K562 (cell line): ENCODE measurements around the gene POLRMT. TPM values are rescaled to one million over a fixed set of nuclear protein-coding genes. Genes with fewer than 3 reads are reported as not detected.

Experiments used
- ATAC-seq: fragments of 200-7000 bp; cut with Tn5 transposase; 3 replicates; pipeline ENCODE4 v1.9.1; 2020; ENCODE audit warnings: moderate library complexity
- BruUV-seq: library from RNA; stranded (reverse); fragments of 400-500 nt; replicated peaks from 2 replicates; lab custom pipeline; 2021; lab: Mats Ljungman, UMichigan
- CTCF ChIA-PET: fragments of 300-600 bp; formaldehyde crosslinking; extraction: SDS; loops from one replicate; lab custom pipeline; 2021; ENCODE audit warnings: low intra/inter-chr PET ratio; lab: Yijun Ruan, JAX
- POLR2A ChIA-PET: fragments of 300-600, 350-650 bp; sonication (Branson Sonifier 250); formaldehyde crosslinking; extraction: SDS; loops from one replicate; lab custom pipeline; 2021; ENCODE audit warnings: antibody characterized with exemption, inconsistent platforms; lab: Yijun Ruan, JAX
- DNase-seq, 4 experiments: peaks; one replicate each; pipeline versions ENCODE4 v3.0.0 to v3.0.0-alpha.2; 2011 to 2018; ENCODE audit warnings: low spot score in 3 of 4, mixed read lengths in 3 of 4; ENCODE audit errors: extremely low read depth in 1 of 4
- FAIRE-seq: peaks from 2 replicates; lab custom pipeline; 2011; peaks lifted over from hg19 to GRCh38; lab: Jason Lieb, UNC
- H2AFZ ChIP-seq: 2 replicates; pipeline ENCODE4 v1.6.0; 2011; ENCODE audit warnings: low read depth, low read length, control low read depth, inconsistent platforms
- H3K27ac ChIP-seq: fragments of 200-600 bp; 3 replicates; pipeline ENCODE4 v1.8.0; 2011; ENCODE audit warnings: low read depth, mild to moderate bottlenecking, control low read depth, inconsistent platforms, low read length, moderate library complexity, mixed read lengths; ENCODE audit errors: extremely low read depth
- H3K27me3 ChIP-seq, 2 experiments: fragments of 300-600 bp in 1 of 2; 2 replicates in 1 of 2; 3 replicates in 1 of 2; pipeline versions ENCODE4 v1.6.0 to v1.8.0; 2011; ENCODE audit warnings: inconsistent platforms in 2 of 2, low read length in 2 of 2, mild to moderate bottlenecking in 1 of 2, mixed read lengths in 1 of 2, moderate library complexity in 1 of 2; ENCODE audit not compliant: control insufficient read depth in 2 of 2, insufficient read depth in 2 of 2
- H3K36me3 ChIP-seq: fragments of 300-600 bp; 3 replicates; pipeline ENCODE4 v1.8.0; 2011; ENCODE audit warnings: mild to moderate bottlenecking, low read length, inconsistent platforms; ENCODE audit not compliant: control insufficient read depth, insufficient read depth
- H3K4me1 ChIP-seq, 2 experiments: fragments of 200-600 bp in 1 of 2; replicated peaks in 1 of 2; 2 replicates in 1 of 2; 3 replicates in 1 of 2; pipeline versions ENCODE4 v1.5.1 to v1.8.0; 2011; ENCODE audit warnings: inconsistent platforms in 2 of 2, low read length in 2 of 2, mild to moderate bottlenecking in 1 of 2, mixed read lengths in 1 of 2, moderate library complexity in 1 of 2; ENCODE audit not compliant: control insufficient read depth in 2 of 2, insufficient read depth in 2 of 2
- H3K4me2 ChIP-seq: 2 replicates; pipeline ENCODE4 v1.6.1; 2011; ENCODE audit warnings: low read length, control low read depth, inconsistent platforms, mixed read lengths; ENCODE audit not compliant: insufficient read depth
- H3K4me3 ChIP-seq: fragments of 200-600 bp; sonication (generic), shearing (Covaris generic); 2 replicates; pipeline ENCODE4 v1.5.1; 2016; ENCODE audit warnings: control low read depth, inconsistent platforms
- H3K79me2 ChIP-seq: fragments of 200-600 bp; 3 replicates; pipeline ENCODE4 v1.8.0; 2011; ENCODE audit warnings: low read length, inconsistent platforms; ENCODE audit not compliant: control insufficient read depth, insufficient read depth
- H3K9ac ChIP-seq, 2 experiments: 2 replicates each; pipeline versions ENCODE4 v1.6.0 to v1.6.1; 2011; ENCODE audit warnings: low read depth in 2 of 2, low read length in 2 of 2, control low read depth in 1 of 2, inconsistent platforms in 1 of 2, mild to moderate bottlenecking in 1 of 2, mixed read lengths in 1 of 2; ENCODE audit not compliant: insufficient read depth in 1 of 2
- H3K9me1 ChIP-seq: one replicate; pipeline ENCODE4 v1.6.0; 2011; ENCODE audit warnings: inconsistent platforms, mild to moderate bottlenecking, low read length, moderate library complexity; ENCODE audit not compliant: control insufficient read depth, insufficient read depth
- H3K9me3 ChIP-seq: replicated peaks from 2 replicates; pipeline ENCODE4 v1.5.1; 2011; ENCODE audit warnings: low read depth, low read length, inconsistent platforms; ENCODE audit not compliant: control insufficient read depth, insufficient read depth
- H4K20me1 ChIP-seq: replicated peaks from 2 replicates; pipeline ENCODE4 v1.6.1; 2011; ENCODE audit warnings: low read length, inconsistent platforms, mixed read lengths; ENCODE audit not compliant: control insufficient read depth, insufficient read depth
- POLR2G ChIP-seq: fragments of 200-400 bp; formaldehyde crosslinking; IDR thresholded peaks from 2 replicates; pipeline ENCODE4 v1.6.1; 2017; ENCODE audit warnings: low read depth, mild to moderate bottlenecking, antibody characterized with exemption, low read length, moderate library complexity
- WGBS: fragments of 100-300 bp; shearing (Covaris generic); methylation state at CpG from one replicate; pipeline ENCODE4 v1.1.6; 2016; ENCODE audit warnings: low coverage, mixed read lengths; ENCODE audit not compliant: insufficient coverage; ENCODE audit errors: missing lambda C conversion rate; 5-methylcytosine and 5-hydroxymethylcytosine counted together
- in situ Hi-C: fragments of 300-500 bp; cut with MboI; formaldehyde crosslinking; loops from 4 replicates; pipeline ENCODE4 v1.15.0; 2018; ENCODE audit warnings: inconsistent platforms, mixed read lengths
- intact Hi-C: fragments of 100-400 bp; cut with micrococcal nuclease; formaldehyde crosslinking; loops from 2 replicates; pipeline ENCODE4 v1.14.2; 2022
- polyA plus RNA-seq, 8 experiments: library from polyadenylated mRNA; depleted of rRNA in 4 of 8; stranded (reverse) in 5 of 8; unstranded in 3 of 8; fragments of >200 nt; fragmentation: Nextera tagmentation in 2 of 8; fragmentation: Illumina TruSeq in 1 of 8; extraction: Ambion mirVana in 2 of 8; extraction: Trizol in 1 of 8; gene quantifications; 2 replicates each; pipeline versions ENCODE4 v1.2.1 to v1.2.3, GENCODE V29; 2011 to 2014; ENCODE audit warnings: inconsistent platforms in 1 of 8, missing spikeins in 1 of 8
- total RNA-seq, 7 experiments: library from RNA; depleted of rRNA in 6 of 7; stranded (reverse); fragments of >200 nt in 6 of 7; fragmentation: Illumina TruSeq in 2 of 7; extraction: Trizol in 2 of 7; gene quantifications; 2 replicates each; pipeline versions ENCODE4 v1.2.1 to v1.2.3, GENCODE V29; 2011 to 2021; ENCODE audit warnings: low replicate concordance in 1 of 7
- TF ChIP-seq, protein P1 (sequence below), 2 experiments: IDR thresholded peaks; 2 replicates each; pipeline ENCODE4 v1.6.1; 2011; ENCODE audit warnings: borderline replicate concordance in 1 of 2, control low read depth in 1 of 2, low read depth in 1 of 2, low read length in 1 of 2, mild to moderate bottlenecking in 1 of 2, mixed read lengths in 1 of 2, moderate library complexity in 1 of 2; ENCODE audit not compliant: insufficient read depth in 1 of 2, insufficient read length in 1 of 2, poor library complexity in 1 of 2, severe bottlenecking in 1 of 2; ENCODE audit errors: extremely low read depth in 1 of 2
- TF ChIP-seq, protein P2 (sequence below): fragments of 450-650 bp; IDR thresholded peaks from one replicate; pipeline ENCODE4 v1.6.1; 2018; ENCODE audit warnings: mild to moderate bottlenecking, moderate library complexity; ENCODE audit not compliant: partially characterized antibody

POLRMT gene
- total and polyA plus RNA-seq, 9 of the 15 experiments (the other 6 are each of a cell fraction or from before 2014, with no cell fraction given): 30.3 to 144 (median 68.0) TPM

GRCh38 chr19:648305-648704 lies 15.0 kb upstream of the POLRMT start (continued):
- TF ChIP-seq, protein P1, sequence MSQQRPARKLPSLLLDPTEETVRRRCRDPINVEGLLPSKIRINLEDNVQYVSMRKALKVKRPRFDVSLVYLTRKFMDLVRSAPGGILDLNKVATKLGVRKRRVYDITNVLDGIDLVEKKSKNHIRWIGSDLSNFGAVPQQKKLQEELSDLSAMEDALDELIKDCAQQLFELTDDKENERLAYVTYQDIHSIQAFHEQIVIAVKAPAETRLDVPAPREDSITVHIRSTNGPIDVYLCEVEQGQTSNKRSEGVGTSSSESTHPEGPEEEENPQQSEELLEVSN (IDR thresholded peaks at IDR 0.05; ENCODE audit: borderline replicate concordance in 1 of 2, extremely low read depth in 1 of 2, insufficient read depth in 1 of 2, insufficient read length in 1 of 2, low read depth in 1 of 2, low read length in 1 of 2, poor library complexity in 1 of 2, severe bottlenecking in 1 of 2): no peak

DNA sequence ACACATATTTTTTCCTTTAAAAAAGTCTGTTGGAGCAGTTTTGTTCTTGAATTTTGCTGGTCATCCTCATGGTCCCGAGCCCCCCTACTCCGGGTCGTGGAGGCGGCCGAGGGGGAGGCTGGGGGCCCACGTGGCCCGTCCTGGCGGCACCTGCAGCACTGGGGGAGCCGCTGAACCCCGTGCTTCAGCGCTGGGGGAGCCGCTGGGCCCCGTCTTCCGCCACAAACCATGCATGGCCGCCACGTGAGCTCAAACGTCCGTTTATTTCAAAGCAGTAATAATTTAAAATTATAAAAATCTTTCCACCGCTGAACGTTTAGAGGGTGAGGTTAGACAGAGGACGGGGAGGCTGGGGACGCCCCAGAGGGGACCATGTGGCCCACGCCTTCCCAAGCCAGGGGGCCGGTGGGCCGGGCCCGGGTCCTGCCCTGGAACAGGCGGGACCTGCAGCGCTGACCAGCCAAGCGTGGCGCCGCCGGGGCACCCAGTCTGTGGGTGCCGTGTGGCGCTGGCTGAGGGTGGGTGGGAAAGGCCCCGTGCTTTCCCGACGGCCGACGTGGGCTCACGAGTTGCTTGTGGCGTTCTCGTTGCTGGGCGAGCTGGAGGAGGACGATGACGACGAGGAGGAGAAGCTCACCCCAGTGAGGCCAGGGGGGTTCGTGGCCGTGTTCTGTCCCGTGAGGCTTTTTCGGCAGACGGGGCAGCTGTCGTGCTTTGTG lies 14.4 kb upstream of the POLRMT start:
- CTCF ChIA-PET: no interaction called here
- no peaks in the 10 kb centered on the region for H3K9me1 ChIP-seq
- DNase-seq: peak in 1 of 4 experiments; percentile 14
- FAIRE-seq: no peak
- in situ Hi-C loops: no loop called here
- H4K20me1 ChIP-seq: no peaks in the 10 kb centered on the region; the same call in 1 of the 2 replicates
- no peaks in the 10 kb centered on the region for H3K27me3 ChIP-seq
- peak; percentile 49 for TF ChIP-seq POLR2G
- TF ChIP-seq, protein P2, sequence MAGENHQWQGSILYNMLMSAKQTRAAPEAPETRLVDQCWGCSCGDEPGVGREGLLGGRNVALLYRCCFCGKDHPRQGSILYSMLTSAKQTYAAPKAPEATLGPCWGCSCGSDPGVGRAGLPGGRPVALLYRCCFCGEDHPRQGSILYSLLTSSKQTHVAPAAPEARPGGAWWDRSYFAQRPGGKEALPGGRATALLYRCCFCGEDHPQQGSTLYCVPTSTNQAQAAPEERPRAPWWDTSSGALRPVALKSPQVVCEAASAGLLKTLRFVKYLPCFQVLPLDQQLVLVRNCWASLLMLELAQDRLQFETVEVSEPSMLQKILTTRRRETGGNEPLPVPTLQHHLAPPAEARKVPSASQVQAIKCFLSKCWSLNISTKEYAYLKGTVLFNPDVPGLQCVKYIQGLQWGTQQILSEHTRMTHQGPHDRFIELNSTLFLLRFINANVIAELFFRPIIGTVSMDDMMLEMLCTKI: no peak
- TF ChIP-seq, all 486 proteins: peak for 1
- Histone ChIP-seq H3K9me3 (no peaks in the 10 kb centered on the region), H3K79me2 (peaks cover 8% of the 10 kb centered on the region), H3K4me1 (peaks cover 0 to 31% of the 10 kb centered on the region in 2 experiments; a peak in 2 of 5 replicates), H3K9ac (no peak overlapping the region), H3K36me3 (peaks cover 75% of the 10 kb centered on the region; the same call in 2 of the 3 replicates), H3K4me3 (no peak overlapping the region), H3K4me2 (no peak overlapping the region), H2AFZ (no peak overlapping the region), H3K27ac (no peak overlapping the region)
- POLR2A ChIA-PET: interaction anchor here (0.7 to 1.6 kb wide), 4 partner anchors 9 to 105 kb away, joined by 3 to 4 read pairs (median 4); no protein-coding TSS in a partner anchor
- TSS peak; percentile 59 for BruUV-seq
- intact Hi-C loops: no loop called here
- ATAC-seq: no peak
- WGBS: 94% methylated on average over 25 of the region's 52 CpGs
